Heart left ventricle (tissue), 13 donors: Measurements from ENCODE around the gene TRIM29.

Experiments
- POLR2A ChIP-seq, 2 donors: fragments of 450-650 bp; IDR thresholded peaks; one replicate each; pipeline ENCODE4 v1.6.1; 2017; ENCODE audit warnings: antibody characterized with exemption in 2 of 2, mild to moderate bottlenecking in 2 of 2, moderate library complexity in 2 of 2
- TF ChIP-seq, protein P1 (sequence below), 12 donors: fragments of 200-600 bp; sonication (generic) in 4 of 12; IDR thresholded peaks; one replicate each; pipeline versions ENCODE4 v1.5.0 to v1.8.0; 2018 to 2022; ENCODE audit warnings: antibody characterized with exemption in 12 of 12, mild to moderate bottlenecking in 5 of 12
- donor health status: ischemic (EF 13 %, LVEDD 7.1; RV severe dilation, severe dysfunction).
- donor health status: DM: no; HTN: yes; CAD: no.
- donor health status: DM: no; HTN: no; CAD: no.
- donor health status: ischemic (EF 25% LVEDD 6.9; RV normal size, moderate dysfunction).
- donor health status: ischemic (EF 25% LVEDD 5.7; RV mildly dilated, moderate dysfunction).
- donor health status: ischemic (EF 35%, LVEDD 5.7; RV mildly dilated, moderate dysfunction).
- donor health status: nonischemic (EF 11% LVEDD 7.7; RV severe dilation, severe dysfunction).
- donor health status: DM: yes; HTN: yes; CAD: no.
- donor health status: PGD.
- donor health status: ischemic (EF 29% LVEDD 5.4; RV normal size, mild dysfunction).
- donor health status: nonischemic (EF 23%, LVEDD 6.1; RV moderate dilation, normal function).

DNA sequence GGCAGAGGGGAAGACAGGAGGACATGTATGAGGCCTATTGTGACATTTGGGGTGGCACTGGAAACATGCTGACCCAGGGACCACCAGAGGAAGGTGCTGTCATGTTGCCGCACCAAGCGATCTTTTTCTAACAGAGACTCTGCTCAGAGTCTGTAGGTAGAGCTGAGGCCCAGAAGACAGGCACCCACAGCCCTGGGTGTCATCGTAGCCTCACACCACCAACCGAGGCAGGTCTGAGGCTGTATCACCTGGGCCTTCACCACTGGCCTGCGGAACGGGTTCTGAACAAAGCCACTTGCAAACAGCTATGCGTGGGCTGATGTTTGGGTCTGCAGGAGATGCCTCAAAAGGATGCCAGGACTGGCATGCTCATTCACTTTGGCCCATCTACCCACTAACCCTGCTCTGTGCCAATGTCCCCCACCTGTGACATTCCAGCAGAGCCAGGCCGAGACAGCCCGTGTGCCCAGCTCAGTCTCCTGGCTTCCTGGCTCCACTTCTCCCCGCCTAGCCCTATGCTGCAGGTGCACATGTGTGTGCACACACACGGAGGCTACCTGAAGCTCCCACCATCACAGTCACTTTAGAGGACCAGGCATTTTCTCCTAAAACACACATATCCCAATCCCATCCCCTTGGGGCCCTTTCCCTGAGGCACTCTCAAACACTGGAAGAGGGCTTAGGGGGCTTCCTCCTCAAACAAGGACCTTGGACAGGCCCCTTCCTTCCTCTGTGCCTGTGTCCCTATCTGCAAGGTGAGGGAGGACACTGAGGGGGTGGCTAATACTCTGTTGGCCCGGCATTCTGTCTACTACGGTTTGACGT, 3.6 kb downstream of the TRIM29 start:
- TF ChIP-seq, protein P1, sequence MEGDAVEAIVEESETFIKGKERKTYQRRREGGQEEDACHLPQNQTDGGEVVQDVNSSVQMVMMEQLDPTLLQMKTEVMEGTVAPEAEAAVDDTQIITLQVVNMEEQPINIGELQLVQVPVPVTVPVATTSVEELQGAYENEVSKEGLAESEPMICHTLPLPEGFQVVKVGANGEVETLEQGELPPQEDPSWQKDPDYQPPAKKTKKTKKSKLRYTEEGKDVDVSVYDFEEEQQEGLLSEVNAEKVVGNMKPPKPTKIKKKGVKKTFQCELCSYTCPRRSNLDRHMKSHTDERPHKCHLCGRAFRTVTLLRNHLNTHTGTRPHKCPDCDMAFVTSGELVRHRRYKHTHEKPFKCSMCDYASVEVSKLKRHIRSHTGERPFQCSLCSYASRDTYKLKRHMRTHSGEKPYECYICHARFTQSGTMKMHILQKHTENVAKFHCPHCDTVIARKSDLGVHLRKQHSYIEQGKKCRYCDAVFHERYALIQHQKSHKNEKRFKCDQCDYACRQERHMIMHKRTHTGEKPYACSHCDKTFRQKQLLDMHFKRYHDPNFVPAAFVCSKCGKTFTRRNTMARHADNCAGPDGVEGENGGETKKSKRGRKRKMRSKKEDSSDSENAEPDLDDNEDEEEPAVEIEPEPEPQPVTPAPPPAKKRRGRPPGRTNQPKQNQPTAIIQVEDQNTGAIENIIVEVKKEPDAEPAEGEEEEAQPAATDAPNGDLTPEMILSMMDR (IDR thresholded peaks at IDR 0.05): no peak
- TF ChIP-seq POLR2A (IDR thresholded peaks at IDR 0.05): no peak
